GM08714 (cell line): Measurements from ENCODE around the gene RNF123.

Source experiments
- H3K4me3 ChIP-seq: fragments of 200-500 bp; sonication (Bioruptor generic); 2 replicates; pipeline ENCODE4 v1.5.1; 2014; ENCODE audit warnings: mild to moderate bottlenecking, low read length, inconsistent platforms
- ZNF274 ChIP-seq: IDR thresholded peaks from 2 replicates; pipeline ENCODE4 v1.6.1; 2012; ENCODE audit warnings: mild to moderate bottlenecking, low read depth, low read length

RNF123 gene

GRCh38 chr3:49723296-49723627, 33.9 kb downstream of the RNF123 start:
- no peak for TF ChIP-seq ZNF274
- H3K4me3 ChIP-seq, result peak overlapping the region; percentile 96

- H3K4me3 ChIP-seq, result peak within 1 kb of the TSS; percentile 96
- TF ChIP-seq ZNF274, result no peak
These were observed 34.5 kb downstream of the RNF123 start, which contains the start of gene GMPPB for GRCh38 chr3:49723628-49724551. TSS of gene GMPPB (minus strand) at chr3:49723951. CDS start at chr3:49723726, 225 bp downstream.

GRCh38 chr3:49724586-49724985, 35.2 kb downstream of the RNF123 start:
- H3K4me3 ChIP-seq, result peak overlapping the region; percentile 70
- TF ChIP-seq ZNF274, result no peak

- no peak for TF ChIP-seq ZNF274
- no peak overlapping the region for H3K4me3 ChIP-seq
These were observed 36.7 kb downstream of the RNF123 start for GRCh38 chr3:49725906-49726681.

GRCh38 chr3:49727154-49727923, 38.0 kb downstream of the RNF123 start:
- H3K4me3 ChIP-seq, result no peak overlapping the region

GRCh38 chr3:49727924-49728361, 38.6 kb downstream of the RNF123 start:
- TF ChIP-seq ZNF274, result no peak
- no peak overlapping the region for H3K4me3 ChIP-seq

More at GRCh38 chr3:49727154-49727923, 38.0 kb downstream of the RNF123 start:
- no peak for TF ChIP-seq ZNF274

- no peak for TF ChIP-seq ZNF274
- H3K4me3 ChIP-seq, result no peak overlapping the region
These were observed 40.7 kb downstream of the RNF123 start for GRCh38 chr3:49729966-49730609.

- no peak for TF ChIP-seq ZNF274
These were observed 43.2 kb downstream of the RNF123 start for GRCh38 chr3:49732597-49732996.

GRCh38 chr3:49733551-49733950, 44.2 kb downstream of the RNF123 start:
- no peak for TF ChIP-seq ZNF274
- H3K4me3 ChIP-seq, result no peak overlapping the region

More at GRCh38 chr3:49732597-49732996, 43.2 kb downstream of the RNF123 start:
- no peak overlapping the region for H3K4me3 ChIP-seq

- TF ChIP-seq ZNF274, result no peak
- no peak overlapping the region for H3K4me3 ChIP-seq
These were observed 45.4 kb downstream of the RNF123 start for GRCh38 chr3:49734752-49735151.

GRCh38 chr3:49738067-49738713, 48.8 kb downstream of the RNF123 start:
- no peak overlapping the region for H3K4me3 ChIP-seq
- no peak for TF ChIP-seq ZNF274

GRCh38 chr3:49740427-49740826, 51.1 kb downstream of the RNF123 start:
- TF ChIP-seq ZNF274, result no peak

GRCh38 chr3:49745986-49746385, 56.6 kb downstream of the RNF123 start:
- H3K4me3 ChIP-seq, result no peak overlapping the region
- TF ChIP-seq ZNF274, result no peak

More at GRCh38 chr3:49740427-49740826, 51.1 kb downstream of the RNF123 start:
- no peak overlapping the region for H3K4me3 ChIP-seq
